Thyroid gland (tissue), 4 donors: ENCODE data around the gene MRPL38.
A peak's percentile ranks its signal among the peaks of the same experiment; 100 is the strongest.

Experiments
- POLR2A ChIP-seq, 2 donors: fragments of 450-650 bp; IDR thresholded peaks; one replicate each; pipeline ENCODE4 v1.6.1; 2017; ENCODE audit warnings: antibody characterized with exemption in 2 of 2, mild to moderate bottlenecking in 2 of 2, moderate library complexity in 1 of 2
- TF ChIP-seq, protein P1 (sequence below), 6 experiments: fragments of 200-600 bp in 3 of 6; fragments of 450-650 bp in 3 of 6; sonication (generic) in 3 of 6; IDR thresholded peaks; one replicate each; pipeline ENCODE4 v1.5.1; 2016 to 2019; ENCODE audit warnings: antibody characterized with exemption in 6 of 6, mild to moderate bottlenecking in 2 of 6, inconsistent platforms in 1 of 6, moderate library complexity in 1 of 6

DNA sequence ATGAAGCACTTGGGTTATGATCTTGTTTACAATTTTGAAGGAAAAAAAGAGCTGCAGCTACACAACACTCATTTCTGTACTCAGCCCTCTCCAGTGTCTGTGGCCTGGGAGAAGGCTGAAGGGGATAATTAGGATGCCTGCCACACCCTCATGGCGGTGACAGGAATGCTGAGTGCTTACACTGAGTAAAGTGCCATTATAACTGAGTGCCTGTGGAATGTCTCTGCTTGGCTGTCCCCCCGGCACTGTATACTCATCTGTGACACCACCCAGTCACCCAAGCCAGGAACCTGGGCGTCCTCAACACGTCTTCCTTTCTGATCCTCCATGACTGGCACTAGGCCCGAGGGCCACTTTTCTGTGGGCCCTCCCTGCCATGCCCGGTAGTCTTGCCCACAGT is 3.5 kb upstream of the MRPL38 start:
- TF ChIP-seq, protein P1, sequence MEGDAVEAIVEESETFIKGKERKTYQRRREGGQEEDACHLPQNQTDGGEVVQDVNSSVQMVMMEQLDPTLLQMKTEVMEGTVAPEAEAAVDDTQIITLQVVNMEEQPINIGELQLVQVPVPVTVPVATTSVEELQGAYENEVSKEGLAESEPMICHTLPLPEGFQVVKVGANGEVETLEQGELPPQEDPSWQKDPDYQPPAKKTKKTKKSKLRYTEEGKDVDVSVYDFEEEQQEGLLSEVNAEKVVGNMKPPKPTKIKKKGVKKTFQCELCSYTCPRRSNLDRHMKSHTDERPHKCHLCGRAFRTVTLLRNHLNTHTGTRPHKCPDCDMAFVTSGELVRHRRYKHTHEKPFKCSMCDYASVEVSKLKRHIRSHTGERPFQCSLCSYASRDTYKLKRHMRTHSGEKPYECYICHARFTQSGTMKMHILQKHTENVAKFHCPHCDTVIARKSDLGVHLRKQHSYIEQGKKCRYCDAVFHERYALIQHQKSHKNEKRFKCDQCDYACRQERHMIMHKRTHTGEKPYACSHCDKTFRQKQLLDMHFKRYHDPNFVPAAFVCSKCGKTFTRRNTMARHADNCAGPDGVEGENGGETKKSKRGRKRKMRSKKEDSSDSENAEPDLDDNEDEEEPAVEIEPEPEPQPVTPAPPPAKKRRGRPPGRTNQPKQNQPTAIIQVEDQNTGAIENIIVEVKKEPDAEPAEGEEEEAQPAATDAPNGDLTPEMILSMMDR (IDR thresholded peaks at IDR 0.05), result no peak
- peak in 1 of 2 donors; percentile 19 for TF ChIP-seq POLR2A (IDR thresholded peaks at IDR 0.05)
